Mammary epithelial cell (primary cell): ENCODE measurements around the gene ANKRD18B.
"Not testable (repeated sequence)": the region's sequence is repeated elsewhere in the genome, so short reads cannot be mapped to it uniquely, and the experiment has no call there.

Experiments used
- EZH2 ChIP-seq: IDR thresholded peaks from 2 replicates; pipeline ENCODE4 v1.6.1; 2012; ENCODE audit warnings: low read length, inconsistent platforms, borderline replicate concordance
- TF ChIP-seq, protein P1 (sequence below), 2 donors: IDR thresholded peaks in 1 of 2; conservative IDR thresholded peaks in 1 of 2; 2 replicates each; pipeline ENCODE4 v1.5.1; 2011 to 2012; ENCODE audit warnings: inconsistent platforms in 2 of 2, low read length in 2 of 2, mild to moderate bottlenecking in 2 of 2, control low read depth in 1 of 2, low read depth in 1 of 2; ENCODE audit not compliant: insufficient read depth in 1 of 2; ENCODE audit errors: extremely low read depth in 1 of 2

DNA sequence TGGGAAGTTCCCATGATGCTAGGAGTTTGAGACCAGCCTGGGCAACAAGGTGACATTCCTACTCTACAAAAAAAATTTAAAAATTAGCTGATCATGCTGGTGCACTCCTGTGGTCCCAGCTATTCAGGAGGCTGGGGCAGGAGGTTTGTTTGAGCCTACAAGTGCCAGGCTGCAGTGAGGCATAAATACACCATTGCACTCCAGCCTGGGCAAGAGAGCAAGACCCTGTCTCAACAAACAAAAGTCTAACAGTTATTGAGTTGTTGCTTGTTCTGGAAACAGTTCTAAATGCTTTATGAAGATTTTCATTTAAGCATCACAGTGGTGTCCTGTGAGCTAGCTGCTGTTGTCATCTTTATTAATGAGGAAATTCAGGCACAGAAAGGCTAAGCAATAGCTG is 4.0 kb downstream of the ANKRD18B start:
- TF ChIP-seq, protein P1, sequence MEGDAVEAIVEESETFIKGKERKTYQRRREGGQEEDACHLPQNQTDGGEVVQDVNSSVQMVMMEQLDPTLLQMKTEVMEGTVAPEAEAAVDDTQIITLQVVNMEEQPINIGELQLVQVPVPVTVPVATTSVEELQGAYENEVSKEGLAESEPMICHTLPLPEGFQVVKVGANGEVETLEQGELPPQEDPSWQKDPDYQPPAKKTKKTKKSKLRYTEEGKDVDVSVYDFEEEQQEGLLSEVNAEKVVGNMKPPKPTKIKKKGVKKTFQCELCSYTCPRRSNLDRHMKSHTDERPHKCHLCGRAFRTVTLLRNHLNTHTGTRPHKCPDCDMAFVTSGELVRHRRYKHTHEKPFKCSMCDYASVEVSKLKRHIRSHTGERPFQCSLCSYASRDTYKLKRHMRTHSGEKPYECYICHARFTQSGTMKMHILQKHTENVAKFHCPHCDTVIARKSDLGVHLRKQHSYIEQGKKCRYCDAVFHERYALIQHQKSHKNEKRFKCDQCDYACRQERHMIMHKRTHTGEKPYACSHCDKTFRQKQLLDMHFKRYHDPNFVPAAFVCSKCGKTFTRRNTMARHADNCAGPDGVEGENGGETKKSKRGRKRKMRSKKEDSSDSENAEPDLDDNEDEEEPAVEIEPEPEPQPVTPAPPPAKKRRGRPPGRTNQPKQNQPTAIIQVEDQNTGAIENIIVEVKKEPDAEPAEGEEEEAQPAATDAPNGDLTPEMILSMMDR (conservative IDR thresholded peaks at IDR 0.05 in 1 of 2, IDR thresholded peaks at IDR 0.05 in 1 of 2; ENCODE audit: extremely low read depth in 1 of 2, insufficient read depth in 1 of 2, low read depth in 1 of 2, low read length in 2 of 2), result not testable (repeated sequence)
- not testable (repeated sequence) for TF ChIP-seq EZH2
